GM18526 (cell line): ENCODE data around the gene TGFA.

Experiments used
- POLR2A ChIP-seq: IDR thresholded peaks from 3 replicates; pipeline ENCODE4 v1.6.1; 2011; ENCODE audit not compliant: insufficient read length; ENCODE audit errors: extremely low read depth

The TGFA gene

GRCh38 chr2:70517804-70518203 is 35.8 kb downstream of the TGFA start:
- no peak for TF ChIP-seq POLR2A

GRCh38 chr2:70516596-70516995 is 37.0 kb downstream of the TGFA start:
- TF ChIP-seq POLR2A = no peak

GRCh38 chr2:70515938-70516337 is 37.7 kb downstream of the TGFA start:
- TF ChIP-seq POLR2A = no peak

- no peak for TF ChIP-seq POLR2A
These were observed 39.0 kb downstream of the TGFA start for GRCh38 chr2:70514612-70515055.

- TF ChIP-seq POLR2A = no peak
These were observed 39.9 kb downstream of the TGFA start for GRCh38 chr2:70513738-70514137.

GRCh38 chr2:70511971-70512729 is 41.5 kb downstream of the TGFA start:
- TF ChIP-seq POLR2A = no peak

- no peak for TF ChIP-seq POLR2A
These were observed 43.3 kb downstream of the TGFA start for GRCh38 chr2:70510313-70510712.

GRCh38 chr2:70509565-70509964 is 44.1 kb downstream of the TGFA start:
- no peak for TF ChIP-seq POLR2A

GRCh38 chr2:70508711-70509462 is 44.7 kb downstream of the TGFA start:
- TF ChIP-seq POLR2A = no peak

- TF ChIP-seq POLR2A = no peak
These were observed 47.8 kb downstream of the TGFA start for GRCh38 chr2:70505613-70506391.

GRCh38 chr2:70504750-70505149 is 48.9 kb downstream of the TGFA start:
- no peak for TF ChIP-seq POLR2A

- no peak for TF ChIP-seq POLR2A
These were observed 49.7 kb downstream of the TGFA start for GRCh38 chr2:70503896-70504295.

- TF ChIP-seq POLR2A = no peak
These were observed 51.9 kb downstream of the TGFA start for GRCh38 chr2:70501728-70502127.

GRCh38 chr2:70501215-70501614 is 52.4 kb downstream of the TGFA start:
- TF ChIP-seq POLR2A = no peak

- TF ChIP-seq POLR2A = no peak
These were observed 54.4 kb downstream of the TGFA start for GRCh38 chr2:70499253-70499652.

- TF ChIP-seq POLR2A = no peak
These were observed 55.1 kb downstream of the TGFA start for GRCh38 chr2:70498528-70498927.
